GM23338 (cell line): ENCODE results near the gene TAF4B. TPM values are rescaled to one million over a fixed set of nuclear protein-coding genes. Genes with fewer than 3 reads are reported as not detected.
A peak's percentile ranks its signal among the peaks of the same experiment; 100 is the strongest.

Experiments
- ATAC-seq: fragments of 200-7000 bp; cut with Tn5 transposase; 3 replicates; pipeline ENCODE4 v1.9.1; 2020
- DNase-seq: peaks from one replicate; pipeline ENCODE4 v3.0.0-alpha.2; 2015; ENCODE audit warnings: low spot score
- H2AFZ ChIP-seq: fragments of 200-600 bp; sonication (generic); 2 replicates; pipeline ENCODE4 v1.8.0; 2016; ENCODE audit warnings: antibody characterized with exemption, mild to moderate bottlenecking, moderate library complexity
- H3F3A ChIP-seq: fragments of 200-600 bp; sonication (generic); replicated peaks from 2 replicates; pipeline ENCODE4 v1.8.0; 2017; ENCODE audit warnings: antibody characterized with exemption, mixed run types, low read depth
- H3K27ac ChIP-seq: fragments of 200-600 bp; sonication (generic); 2 replicates; pipeline ENCODE4 v1.6.1; 2016; ENCODE audit warnings: low read depth
- H3K27me3 ChIP-seq: fragments of 200-600 bp; sonication (generic); 2 replicates; pipeline ENCODE4 v1.8.0; 2016; ENCODE audit warnings: mild to moderate bottlenecking, mixed run types, moderate library complexity; ENCODE audit not compliant: insufficient read depth
- H3K36me3 ChIP-seq: fragments of 200-600 bp; sonication (generic); 2 replicates; pipeline ENCODE4 v1.8.0; 2016; ENCODE audit warnings: mild to moderate bottlenecking; ENCODE audit not compliant: insufficient read depth
- H3K4me1 ChIP-seq: fragments of 200-600 bp; sonication (generic); 2 replicates; pipeline ENCODE4 v1.8.0; 2016; ENCODE audit warnings: mild to moderate bottlenecking, moderate library complexity; ENCODE audit not compliant: insufficient read depth
- H3K4me2 ChIP-seq: fragments of 200-600 bp; sonication (generic); 2 replicates; pipeline ENCODE4 v1.7.1; 2017; ENCODE audit warnings: mixed run types
- H3K4me3 ChIP-seq: fragments of 200-600 bp; sonication (generic); 2 replicates; pipeline ENCODE4 v1.6.1; 2016; ENCODE audit warnings: mixed run types
- H3K79me2 ChIP-seq: fragments of 200-600 bp; sonication (generic); replicated peaks from 2 replicates; pipeline ENCODE4 v1.8.0; 2017; ENCODE audit warnings: mild to moderate bottlenecking; ENCODE audit not compliant: insufficient read depth
- H3K9me2 ChIP-seq: fragments of 200-600 bp; sonication (generic); 2 replicates; pipeline ENCODE4 v1.8.0; 2017; ENCODE audit not compliant: insufficient read depth
- H4K20me1 ChIP-seq: fragments of 200-600 bp; sonication (generic); replicated peaks from 2 replicates; pipeline ENCODE4 v1.8.0; 2017; ENCODE audit warnings: mild to moderate bottlenecking; ENCODE audit not compliant: insufficient read depth
- H3K27ac Mint-ChIP-seq: 2 replicates; pipeline ENCODE4 v1.8.0; 2020; ENCODE audit warnings: inconsistent platforms, mild to moderate bottlenecking, moderate library complexity, mixed read lengths
- H3K27me3 Mint-ChIP-seq: 3 replicates; pipeline ENCODE4 v1.8.0; 2022; ENCODE audit warnings: low read depth, mild to moderate bottlenecking, moderate library complexity, mixed read lengths, inconsistent platforms; ENCODE audit not compliant: insufficient read depth, poor library complexity
- H3K36me3 Mint-ChIP-seq: 3 replicates; pipeline ENCODE4 v1.8.0; 2021; ENCODE audit warnings: low read depth, mild to moderate bottlenecking, inconsistent platforms, moderate library complexity, mixed read lengths
- H3K4me1 Mint-ChIP-seq: 3 replicates; pipeline ENCODE4 v1.8.0; 2020; ENCODE audit warnings: mild to moderate bottlenecking, inconsistent platforms, mixed read lengths
- H3K4me3 Mint-ChIP-seq: 3 replicates; pipeline ENCODE4 v1.8.0; 2021; ENCODE audit warnings: moderate library complexity, mild to moderate bottlenecking, inconsistent platforms, mixed read lengths
- H3K9me3 Mint-ChIP-seq: 3 replicates; pipeline ENCODE4 v1.8.0; 2020; ENCODE audit warnings: moderate library complexity, mild to moderate bottlenecking, inconsistent platforms, mixed read lengths
- CREB1 ChIP-seq: fragments of 250-450 bp; sonication (Bioruptor Pico); IDR thresholded peaks from 2 replicates; pipeline ENCODE4 v1.5.0; 2020; ENCODE audit warnings: low read depth, mild to moderate bottlenecking, moderate library complexity
- EZH2 ChIP-seq: fragments of 200-600 bp; sonication (generic); IDR thresholded peaks from one replicate; pipeline ENCODE4 v1.8.0; 2017; ENCODE audit warnings: antibody characterized with exemption, mild to moderate bottlenecking, low read depth; ENCODE audit not compliant: unreplicated experiment
- EZH2phosphoT487 ChIP-seq: fragments of 200-600 bp; sonication (generic); IDR thresholded peaks from one replicate; pipeline ENCODE4 v1.8.1; 2018; ENCODE audit warnings: antibody characterized with exemption; ENCODE audit not compliant: unreplicated experiment
- JUNB ChIP-seq: IDR thresholded peaks from one replicate; pipeline ENCODE4 v1.6.1; 2016; ENCODE audit warnings: antibody characterized with exemption; ENCODE audit not compliant: unreplicated experiment
- NANOG ChIP-seq: IDR thresholded peaks from 2 replicates; pipeline ENCODE4 v1.6.1; 2016; ENCODE audit warnings: antibody characterized with exemption, borderline replicate concordance
- POLR2AphosphoS5 ChIP-seq: IDR thresholded peaks from 2 replicates; pipeline ENCODE4 v1.6.1; 2016; ENCODE audit warnings: antibody characterized with exemption, low read depth
- REST ChIP-seq: IDR thresholded peaks from one replicate; pipeline ENCODE4 v1.6.1; 2018; ENCODE audit warnings: antibody characterized with exemption; ENCODE audit not compliant: unreplicated experiment
- STAT1 ChIP-seq: IDR thresholded peaks from one replicate; pipeline ENCODE4 v1.6.1; 2016; ENCODE audit warnings: antibody characterized with exemption; ENCODE audit not compliant: unreplicated experiment
- ZNF114 ChIP-seq: fragments of 250-450 bp; sonication (Bioruptor Pico); IDR thresholded peaks from 2 replicates; pipeline ENCODE4 v1.5.0; 2020; ENCODE audit warnings: mild to moderate bottlenecking, moderate library complexity
- ZNF331 ChIP-seq: fragments of 250-450 bp; sonication (Bioruptor Pico); IDR thresholded peaks from 2 replicates; pipeline ENCODE4 v1.5.0; 2020; ENCODE audit warnings: low read depth, mild to moderate bottlenecking, moderate library complexity
- polyA plus RNA-seq: library from polyadenylated mRNA; unstranded; fragments of >200 nt; fragmentation: Nextera tagmentation; extraction: Ambion mirVana; gene quantifications from 2 replicates; pipeline ENCODE4 v1.2.1, GENCODE V29; 2016
- total RNA-seq: library from RNA; depleted of rRNA; stranded (reverse); fragments of >200 nt; shearing (Covaris generic); gene quantifications from 2 replicates; pipeline ENCODE4 v1.2.3, GENCODE V29; 2014
- TF ChIP-seq, protein P1 (sequence below): fragments of 250-450 bp; sonication (Bioruptor Pico); IDR thresholded peaks from 2 replicates; pipeline ENCODE4 v1.5.0; 2020; ENCODE audit warnings: mild to moderate bottlenecking, moderate library complexity
- TF ChIP-seq, protein P2 (sequence below), 2 experiments: fragments of 200-600 bp in 1 of 2; sonication (generic) in 1 of 2; conservative IDR thresholded peaks; 2 replicates each; pipeline versions ENCODE4 v1.5.1 to v1.6.1; 2016 to 2017; ENCODE audit warnings: antibody characterized with exemption in 2 of 2, low read depth in 2 of 2, mild to moderate bottlenecking in 2 of 2, moderate library complexity in 1 of 2
- TF ChIP-seq, protein P3 (sequence below): IDR thresholded peaks from 2 replicates; pipeline ENCODE4 v1.6.1; 2016; ENCODE audit warnings: antibody characterized with exemption

Gene TAF4B
- total and polyA plus RNA-seq, 2 experiments from 2014 or later = 9.4 to 27.3 TPM

DNA sequence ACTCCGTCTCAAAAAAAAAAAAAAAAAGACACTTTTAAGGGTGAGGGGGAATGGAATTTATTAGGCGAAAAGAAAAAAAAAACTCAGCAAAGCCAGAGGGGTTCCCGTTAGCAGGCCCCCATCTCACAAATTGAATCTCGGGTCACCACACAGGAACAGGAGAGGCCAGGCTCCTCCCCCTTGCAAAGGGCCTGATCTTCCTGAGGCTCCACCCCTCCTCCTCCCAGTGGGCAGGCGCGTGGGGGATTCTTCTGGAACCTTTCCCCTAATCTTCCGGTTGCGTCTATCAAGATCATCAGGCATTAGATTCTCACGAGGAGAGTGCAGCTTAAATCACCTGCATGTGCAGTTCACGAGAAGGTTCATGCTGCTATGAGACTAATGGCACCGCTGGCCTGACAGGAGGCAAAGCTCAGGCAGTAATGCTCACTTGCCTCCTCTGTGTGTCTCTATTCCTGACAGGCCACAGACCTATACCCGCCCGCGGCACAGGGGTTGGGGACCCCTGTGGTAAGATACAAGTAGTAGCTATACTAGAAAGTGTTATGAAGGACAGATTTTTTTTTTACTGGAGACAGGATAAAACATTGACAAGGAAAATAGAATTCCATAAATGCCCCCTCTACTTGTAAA is 45.8 kb downstream of the TAF4B start:
- Mint-ChIP-seq H3K36me3 (peaks cover 43% of the 10 kb centered on the region), H3K4me3 (no peak overlapping the region), H3K27ac (no peak overlapping the region; the same call in 1 of the 2 replicates), H3K9me3 (peaks cover 4% of the 10 kb centered on the region; the same call in 1 of the 3 replicates), H3K27me3 (peaks cover 2% of the 10 kb centered on the region), H3K4me1 (peaks cover 3% of the 10 kb centered on the region; the same call in 1 of the 3 replicates)
- Histone ChIP-seq H2AFZ (no peak overlapping the region), H3K27me3 (no peaks in the 10 kb centered on the region), H4K20me1 (no peaks in the 10 kb centered on the region), H3K9me2 (no peaks in the 10 kb centered on the region; the same call in 1 of the 2 replicates), H3K27ac (no peak overlapping the region), H3K4me2 (no peak overlapping the region), H3K4me3 (no peak overlapping the region), H3F3A (no peaks in the 10 kb centered on the region), H3K36me3 (peaks cover 10% of the 10 kb centered on the region; the same call in 1 of the 2 replicates), H3K79me2 (no peaks in the 10 kb centered on the region), H3K4me1 (no peaks in the 10 kb centered on the region)
- TF ChIP-seq ZNF114 (CRISPR knock-in tag) (no peak), REST (no peak), STAT1 (no peak), POLR2AphosphoS5 (no peak), CREB1 (no peak), EZH2 (no peak), NANOG (no peak), JUNB (no peak), EZH2phosphoT487 (no peak), ZNF331 (CRISPR knock-in tag) (no peak)
- TF ChIP-seq, protein P1, sequence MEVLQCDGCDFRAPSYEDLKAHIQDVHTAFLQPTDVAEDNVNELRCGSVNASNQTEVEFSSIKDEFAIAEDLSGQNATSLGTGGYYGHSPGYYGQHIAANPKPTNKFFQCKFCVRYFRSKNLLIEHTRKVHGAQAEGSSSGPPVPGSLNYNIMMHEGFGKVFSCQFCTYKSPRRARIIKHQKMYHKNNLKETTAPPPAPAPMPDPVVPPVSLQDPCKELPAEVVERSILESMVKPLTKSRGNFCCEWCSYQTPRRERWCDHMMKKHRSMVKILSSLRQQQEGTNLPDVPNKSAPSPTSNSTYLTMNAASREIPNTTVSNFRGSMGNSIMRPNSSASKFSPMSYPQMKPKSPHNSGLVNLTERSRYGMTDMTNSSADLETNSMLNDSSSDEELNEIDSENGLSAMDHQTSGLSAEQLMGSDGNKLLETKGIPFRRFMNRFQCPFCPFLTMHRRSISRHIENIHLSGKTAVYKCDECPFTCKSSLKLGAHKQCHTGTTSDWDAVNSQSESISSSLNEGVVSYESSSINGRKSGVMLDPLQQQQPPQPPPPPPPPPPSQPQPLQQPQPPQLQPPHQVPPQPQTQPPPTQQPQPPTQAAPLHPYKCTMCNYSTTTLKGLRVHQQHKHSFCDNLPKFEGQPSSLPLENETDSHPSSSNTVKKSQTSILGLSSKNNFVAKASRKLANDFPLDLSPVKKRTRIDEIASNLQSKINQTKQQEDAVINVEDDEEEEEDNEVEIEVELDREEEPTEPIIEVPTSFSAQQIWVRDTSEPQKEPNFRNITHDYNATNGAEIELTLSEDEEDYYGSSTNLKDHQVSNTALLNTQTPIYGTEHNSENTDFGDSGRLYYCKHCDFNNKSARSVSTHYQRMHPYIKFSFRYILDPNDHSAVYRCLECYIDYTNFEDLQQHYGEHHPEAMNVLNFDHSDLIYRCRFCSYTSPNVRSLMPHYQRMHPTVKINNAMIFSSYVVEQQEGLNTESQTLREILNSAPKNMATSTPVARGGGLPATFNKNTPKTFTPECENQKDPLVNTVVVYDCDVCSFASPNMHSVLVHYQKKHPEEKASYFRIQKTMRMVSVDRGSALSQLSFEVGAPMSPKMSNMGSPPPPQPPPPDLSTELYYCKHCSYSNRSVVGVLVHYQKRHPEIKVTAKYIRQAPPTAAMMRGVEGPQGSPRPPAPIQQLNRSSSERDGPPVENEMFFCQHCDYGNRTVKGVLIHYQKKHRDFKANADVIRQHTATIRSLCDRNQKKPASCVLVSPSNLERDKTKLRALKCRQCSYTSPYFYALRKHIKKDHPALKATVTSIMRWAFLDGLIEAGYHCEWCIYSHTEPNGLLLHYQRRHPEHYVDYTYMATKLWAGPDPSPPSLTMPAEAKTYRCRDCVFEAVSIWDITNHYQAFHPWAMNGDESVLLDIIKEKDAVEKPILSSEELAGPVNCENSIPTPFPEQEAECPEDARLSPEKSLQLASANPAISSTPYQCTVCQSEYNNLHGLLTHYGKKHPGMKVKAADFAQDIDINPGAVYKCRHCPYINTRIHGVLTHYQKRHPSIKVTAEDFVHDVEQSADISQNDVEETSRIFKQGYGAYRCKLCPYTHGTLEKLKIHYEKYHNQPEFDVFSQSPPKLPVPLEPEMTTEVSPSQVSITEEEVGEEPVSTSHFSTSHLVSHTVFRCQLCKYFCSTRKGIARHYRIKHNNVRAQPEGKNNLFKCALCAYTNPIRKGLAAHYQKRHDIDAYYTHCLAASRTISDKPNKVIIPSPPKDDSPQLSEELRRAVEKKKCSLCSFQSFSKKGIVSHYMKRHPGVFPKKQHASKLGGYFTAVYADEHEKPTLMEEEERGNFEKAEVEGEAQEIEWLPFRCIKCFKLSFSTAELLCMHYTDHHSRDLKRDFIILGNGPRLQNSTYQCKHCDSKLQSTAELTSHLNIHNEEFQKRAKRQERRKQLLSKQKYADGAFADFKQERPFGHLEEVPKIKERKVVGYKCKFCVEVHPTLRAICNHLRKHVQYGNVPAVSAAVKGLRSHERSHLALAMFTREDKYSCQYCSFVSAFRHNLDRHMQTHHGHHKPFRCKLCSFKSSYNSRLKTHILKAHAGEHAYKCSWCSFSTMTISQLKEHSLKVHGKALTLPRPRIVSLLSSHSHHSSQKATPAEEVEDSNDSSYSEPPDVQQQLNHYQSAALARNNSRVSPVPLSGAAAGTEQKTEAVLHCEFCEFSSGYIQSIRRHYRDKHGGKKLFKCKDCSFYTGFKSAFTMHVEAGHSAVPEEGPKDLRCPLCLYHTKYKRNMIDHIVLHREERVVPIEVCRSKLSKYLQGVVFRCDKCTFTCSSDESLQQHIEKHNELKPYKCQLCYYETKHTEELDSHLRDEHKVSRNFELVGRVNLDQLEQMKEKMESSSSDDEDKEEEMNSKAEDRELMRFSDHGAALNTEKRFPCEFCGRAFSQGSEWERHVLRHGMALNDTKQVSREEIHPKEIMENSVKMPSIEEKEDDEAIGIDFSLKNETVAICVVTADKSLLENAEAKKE (CRISPR knock-in tag) = no peak
- TF ChIP-seq, protein P2, sequence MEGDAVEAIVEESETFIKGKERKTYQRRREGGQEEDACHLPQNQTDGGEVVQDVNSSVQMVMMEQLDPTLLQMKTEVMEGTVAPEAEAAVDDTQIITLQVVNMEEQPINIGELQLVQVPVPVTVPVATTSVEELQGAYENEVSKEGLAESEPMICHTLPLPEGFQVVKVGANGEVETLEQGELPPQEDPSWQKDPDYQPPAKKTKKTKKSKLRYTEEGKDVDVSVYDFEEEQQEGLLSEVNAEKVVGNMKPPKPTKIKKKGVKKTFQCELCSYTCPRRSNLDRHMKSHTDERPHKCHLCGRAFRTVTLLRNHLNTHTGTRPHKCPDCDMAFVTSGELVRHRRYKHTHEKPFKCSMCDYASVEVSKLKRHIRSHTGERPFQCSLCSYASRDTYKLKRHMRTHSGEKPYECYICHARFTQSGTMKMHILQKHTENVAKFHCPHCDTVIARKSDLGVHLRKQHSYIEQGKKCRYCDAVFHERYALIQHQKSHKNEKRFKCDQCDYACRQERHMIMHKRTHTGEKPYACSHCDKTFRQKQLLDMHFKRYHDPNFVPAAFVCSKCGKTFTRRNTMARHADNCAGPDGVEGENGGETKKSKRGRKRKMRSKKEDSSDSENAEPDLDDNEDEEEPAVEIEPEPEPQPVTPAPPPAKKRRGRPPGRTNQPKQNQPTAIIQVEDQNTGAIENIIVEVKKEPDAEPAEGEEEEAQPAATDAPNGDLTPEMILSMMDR (conservative IDR thresholded peaks at IDR 0.05; ENCODE audit: low read depth in 2 of 2) = no peak
- TF ChIP-seq, protein P3, sequence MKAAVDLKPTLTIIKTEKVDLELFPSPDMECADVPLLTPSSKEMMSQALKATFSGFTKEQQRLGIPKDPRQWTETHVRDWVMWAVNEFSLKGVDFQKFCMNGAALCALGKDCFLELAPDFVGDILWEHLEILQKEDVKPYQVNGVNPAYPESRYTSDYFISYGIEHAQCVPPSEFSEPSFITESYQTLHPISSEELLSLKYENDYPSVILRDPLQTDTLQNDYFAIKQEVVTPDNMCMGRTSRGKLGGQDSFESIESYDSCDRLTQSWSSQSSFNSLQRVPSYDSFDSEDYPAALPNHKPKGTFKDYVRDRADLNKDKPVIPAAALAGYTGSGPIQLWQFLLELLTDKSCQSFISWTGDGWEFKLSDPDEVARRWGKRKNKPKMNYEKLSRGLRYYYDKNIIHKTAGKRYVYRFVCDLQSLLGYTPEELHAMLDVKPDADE = no peak
- DNase-seq = peak; percentile 6
- peak; percentile 25; the same call in 1 of the 3 replicates for ATAC-seq
